HFFc6 (cell line): ENCODE results near the gene TRAF1. TPM values are rescaled to one million over a fixed set of nuclear protein-coding genes. Genes with fewer than 3 reads are reported as not detected.

Source experiments
- DNase-seq: peaks from one replicate; pipeline ENCODE4 v3.0.0-alpha.2; 2018
- H3K27ac Mint-ChIP-seq: 2 replicates; pipeline ENCODE4 v1.8.0; 2020; ENCODE audit warnings: mild to moderate bottlenecking, mixed read lengths
- H3K27me3 Mint-ChIP-seq: 2 replicates; pipeline ENCODE4 v1.8.0; 2021; ENCODE audit warnings: mild to moderate bottlenecking, moderate library complexity, mixed read lengths; ENCODE audit not compliant: insufficient read depth
- H3K36me3 Mint-ChIP-seq: 2 replicates; pipeline ENCODE4 v1.8.0; 2021; ENCODE audit warnings: low read depth, mixed read lengths
- H3K4me1 Mint-ChIP-seq: 2 replicates; pipeline ENCODE4 v1.8.0; 2020; ENCODE audit warnings: low read depth, mixed read lengths
- H3K4me3 Mint-ChIP-seq: 2 replicates; pipeline ENCODE4 v1.8.0; 2020; ENCODE audit warnings: mild to moderate bottlenecking, moderate library complexity, mixed read lengths
- H3K9me3 Mint-ChIP-seq: 2 replicates; pipeline ENCODE4 v1.8.0; 2020; ENCODE audit warnings: mild to moderate bottlenecking, mixed read lengths
- CTCF ChIP-seq: fragments of 200-600 bp; sonication (generic); IDR thresholded peaks from 2 replicates; pipeline ENCODE4 v1.5.0; 2021; ENCODE audit warnings: antibody characterized with exemption, mild to moderate bottlenecking
- total RNA-seq, 6 experiments: library from RNA; stranded (reverse); fragmentation: NEBNext Ultra II Directional; extraction: Animal tissue kit (Norgen Biotek cat#: 25700); gene quantifications; 2 replicates in 1 of 6; 3 replicates in 5 of 6; pipeline ENCODE4 v1.2.3, GENCODE V29; 2021

Gene TRAF1
- total RNA-seq, 6 experiments from 2014 or later = 0.54 to 1.0 (median 0.87) TPM

- H3K27me3 Mint-ChIP-seq = no peaks in the 10 kb centered on the region
- peaks cover 6% of the 10 kb centered on the region; the same call in 1 of the 2 replicates for H3K4me1 Mint-ChIP-seq
- no peak overlapping the region for H3K27ac Mint-ChIP-seq
- no peak for DNase-seq
- TF ChIP-seq CTCF = no peak
- no peaks in the 10 kb centered on the region for H3K36me3 Mint-ChIP-seq
- H3K9me3 Mint-ChIP-seq = no peaks in the 10 kb centered on the region
- no peak overlapping the region for H3K4me3 Mint-ChIP-seq
These were observed 39.4 kb upstream of the TRAF1 start for GRCh38 chr9:120966013-120966369.

- no peak for TF ChIP-seq CTCF
- Mint-ChIP-seq H3K36me3 (no peaks in the 10 kb centered on the region), H3K9me3 (no peaks in the 10 kb centered on the region), H3K27me3 (no peaks in the 10 kb centered on the region), H3K4me1 (peaks cover 5% of the 10 kb centered on the region; the same call in 1 of the 2 replicates), H3K4me3 (no peak overlapping the region), H3K27ac (no peak overlapping the region)
- no peak for DNase-seq
These were observed 38.9 kb upstream of the TRAF1 start for GRCh38 chr9:120965344-120966012.

GRCh38 chr9:120961936-120962335, 35.3 kb upstream of the TRAF1 start:
- no peak for DNase-seq
- no peaks in the 10 kb centered on the region for H3K27me3 Mint-ChIP-seq
- H3K4me1 Mint-ChIP-seq = no peaks in the 10 kb centered on the region
- H3K9me3 Mint-ChIP-seq = no peaks in the 10 kb centered on the region
- no peaks in the 10 kb centered on the region for H3K36me3 Mint-ChIP-seq
- no peak overlapping the region for H3K4me3 Mint-ChIP-seq
- no peak overlapping the region for H3K27ac Mint-ChIP-seq
- TF ChIP-seq CTCF = no peak

GRCh38 chr9:120960001-120960400, 33.4 kb upstream of the TRAF1 start:
- Mint-ChIP-seq H3K27ac (no peak overlapping the region), H3K27me3 (no peaks in the 10 kb centered on the region), H3K36me3 (no peaks in the 10 kb centered on the region)

GRCh38 chr9:120956862-120957261, 30.3 kb upstream of the TRAF1 start:
- no peaks in the 10 kb centered on the region for H3K27me3 Mint-ChIP-seq
- no peak overlapping the region for H3K4me3 Mint-ChIP-seq
- H3K36me3 Mint-ChIP-seq = no peaks in the 10 kb centered on the region
- no peaks in the 10 kb centered on the region for H3K4me1 Mint-ChIP-seq
- DNase-seq = no peak
- no peak for TF ChIP-seq CTCF
- no peaks in the 10 kb centered on the region for H3K9me3 Mint-ChIP-seq
- H3K27ac Mint-ChIP-seq = no peak overlapping the region

More at GRCh38 chr9:120960001-120960400, 33.4 kb upstream of the TRAF1 start:
- Mint-ChIP-seq H3K4me1 (no peaks in the 10 kb centered on the region), H3K4me3 (no peak overlapping the region), H3K9me3 (no peaks in the 10 kb centered on the region)
- no peak for TF ChIP-seq CTCF
- DNase-seq = no peak
